ENCODE results near the gene TEX2.
"Not testable (repeated sequence)": the region's sequence is repeated elsewhere in the genome, so short reads cannot be mapped to it uniquely, and the experiment has no call there.

TEX2 gene

GRCh38 chr17:64208656-64209055 lies 54.4 kb downstream of the TEX2 start:
- DNase-seq: not testable (repeated sequence)

DNA sequence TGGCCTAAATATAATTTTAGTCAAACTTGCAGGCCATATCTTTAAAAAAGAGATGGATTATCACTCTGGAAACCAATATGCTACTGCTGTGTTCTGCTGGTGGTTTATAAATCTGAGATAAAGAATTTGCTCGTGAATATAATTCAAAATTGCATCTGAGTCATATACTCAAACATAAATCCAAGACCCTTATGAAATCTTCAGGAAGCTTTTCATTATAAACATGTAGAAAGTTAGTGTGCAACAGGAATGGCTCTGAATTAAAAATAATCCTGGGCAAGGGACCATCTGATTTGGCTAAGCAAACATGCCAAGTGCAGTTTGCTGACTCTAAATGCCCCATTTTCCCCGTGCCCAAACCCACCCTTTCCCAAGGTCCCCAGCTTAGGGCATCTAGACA lies 57.3 kb downstream of the TEX2 start:
- DNase-seq: no peak

DNA sequence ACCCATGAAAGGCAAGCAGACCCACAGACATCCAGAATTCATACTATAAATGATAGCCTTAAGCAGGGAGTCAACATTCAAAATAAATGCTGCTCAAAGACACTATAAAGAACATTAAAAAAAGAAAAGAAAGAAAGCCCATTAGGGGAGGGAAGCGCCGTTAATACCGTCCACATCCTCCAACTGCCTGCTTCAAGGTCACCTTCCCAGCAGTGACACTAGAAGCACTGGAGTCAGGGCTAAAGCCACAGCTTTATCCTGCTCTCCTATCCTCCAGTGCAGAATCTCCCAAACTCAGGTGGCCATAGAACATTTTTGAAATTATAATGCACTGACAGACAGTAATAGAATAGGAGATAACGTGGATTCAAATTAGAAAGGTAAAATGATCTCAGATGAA lies 59.4 kb downstream of the TEX2 start:
- DNase-seq: no peak

DNA sequence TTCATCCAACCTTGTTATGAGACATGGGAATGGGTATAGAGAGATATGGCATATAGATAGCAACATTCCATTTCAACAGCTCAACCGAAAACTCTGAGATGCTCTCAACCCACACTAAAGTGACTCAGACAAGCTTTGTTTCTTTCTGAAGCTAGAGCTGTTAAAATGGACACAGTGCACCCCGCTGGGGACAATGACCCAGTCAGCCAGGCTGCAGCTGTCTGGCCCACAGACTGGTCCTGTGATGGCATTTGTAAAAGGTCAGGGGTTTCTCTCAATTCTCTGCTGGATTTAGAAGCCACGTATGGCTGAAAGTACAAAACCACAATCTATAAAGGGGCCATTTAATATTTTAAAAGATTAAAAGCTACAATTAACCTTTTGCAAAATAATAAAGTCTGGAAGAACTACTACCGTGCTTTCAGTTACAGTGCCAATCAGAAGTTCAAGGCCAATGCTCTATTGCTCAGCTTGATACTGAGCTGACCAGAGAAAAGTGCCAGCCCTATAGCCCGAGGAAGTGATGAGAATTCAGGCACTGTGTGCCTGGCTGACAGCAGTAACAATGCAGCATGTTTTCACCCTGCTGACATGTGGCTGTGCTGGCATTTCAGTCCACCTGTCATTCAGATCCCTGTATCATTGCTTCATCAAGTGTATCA lies 60.2 kb downstream of the TEX2 start:
- no peak for DNase-seq

GRCh38 chr17:64200080-64201032 lies 62.7 kb downstream of the TEX2 start:
- no peak for DNase-seq

GRCh38 chr17:64198331-64199090 lies 64.5 kb downstream of the TEX2 start:
- no peak for DNase-seq

DNA sequence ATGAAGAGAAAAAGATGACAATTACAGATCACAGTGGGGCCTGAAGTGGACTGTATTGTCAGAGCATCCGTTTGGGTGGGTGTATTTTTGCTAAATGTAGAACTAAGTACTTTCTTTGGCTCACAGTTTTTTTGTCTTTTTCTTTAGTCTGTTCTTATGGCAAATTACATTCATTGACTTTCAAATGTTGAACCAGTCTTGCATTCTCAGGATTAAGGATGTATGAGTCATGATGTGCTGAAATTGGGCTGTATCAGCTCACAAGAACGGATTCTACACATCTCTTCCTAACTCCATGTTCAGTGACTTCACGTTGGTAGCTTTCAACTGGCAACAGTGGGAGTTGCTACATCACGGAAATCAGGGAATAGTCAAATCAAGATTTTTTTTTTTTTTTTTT lies 66.5 kb downstream of the TEX2 start:
- no peak for DNase-seq

- DNase-seq: no peak
Measured at GRCh38 chr17:64193561-64193960, 69.5 kb downstream of the TEX2 start.

- DNase-seq: no peak
Measured at GRCh38 chr17:64192589-64192988, 70.5 kb downstream of the TEX2 start.

GRCh38 chr17:64190472-64190871 lies 72.6 kb downstream of the TEX2 start:
- DNase-seq: no peak

- no peak for DNase-seq
Measured at GRCh38 chr17:64188088-64188487, 75.0 kb downstream of the TEX2 start.

DNA sequence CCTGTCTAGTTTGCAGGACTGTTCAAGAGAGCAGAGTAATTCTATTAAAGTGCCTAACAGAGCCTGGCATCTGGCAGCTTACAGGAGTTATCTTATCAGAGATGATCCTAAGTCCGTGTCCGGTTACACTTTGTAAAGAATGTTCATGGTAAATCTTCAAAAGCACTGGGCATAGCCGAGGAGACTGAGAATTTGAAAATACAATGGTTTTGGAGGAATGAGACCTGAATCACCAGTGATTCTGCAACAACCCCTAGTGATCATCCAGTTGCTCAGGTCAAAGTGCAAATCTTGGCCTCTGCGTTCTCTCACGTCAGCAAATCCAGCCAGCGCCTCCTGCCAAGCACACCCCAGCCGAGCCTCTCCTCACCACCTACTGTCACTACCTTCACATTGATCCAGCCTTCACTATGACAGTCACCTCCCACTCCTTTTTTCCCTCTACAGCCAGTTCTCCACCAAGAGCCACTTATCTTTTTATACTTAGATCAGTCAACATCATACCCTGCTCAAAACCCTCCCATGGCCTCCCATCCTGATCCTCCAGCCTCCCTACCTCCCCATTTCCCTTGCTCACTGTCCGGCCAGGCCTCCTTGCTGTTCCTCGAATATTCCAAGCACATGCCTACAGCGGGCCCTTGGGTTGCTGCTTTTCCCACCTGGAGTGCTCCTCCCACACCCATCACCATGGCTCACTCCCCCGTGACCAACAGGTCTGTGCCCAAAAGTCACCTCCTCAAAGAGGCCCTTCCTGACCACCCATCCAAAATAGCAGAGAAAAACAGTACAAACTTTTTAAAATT lies 75.8 kb downstream of the TEX2 start:
- DNase-seq: no peak

- DNase-seq: no peak
Measured at GRCh38 chr17:64186171-64187092, 76.6 kb downstream of the TEX2 start.

DNA sequence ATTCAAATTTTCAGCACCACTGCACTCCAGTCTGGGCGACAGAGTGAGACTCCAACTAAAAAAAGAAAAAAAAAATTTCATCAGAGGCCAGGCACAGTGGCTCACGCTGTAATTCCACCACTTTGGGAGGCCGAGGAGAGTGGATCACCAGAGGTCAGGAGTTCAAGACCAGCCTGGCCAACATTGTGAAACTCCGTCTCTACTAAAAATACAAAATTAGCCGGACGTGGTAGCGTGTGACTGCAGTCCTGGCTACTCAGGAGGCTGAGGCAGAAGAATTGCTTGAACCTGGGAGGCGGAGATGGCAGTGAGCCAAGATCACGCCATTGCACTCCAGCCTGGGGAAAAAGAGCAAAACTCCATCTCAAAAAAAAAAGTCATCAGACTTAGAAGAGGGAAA lies 77.5 kb downstream of the TEX2 start:
- DNase-seq: not testable (repeated sequence)

- no peak for DNase-seq
Measured at GRCh38 chr17:64185101-64185500, 78.0 kb downstream of the TEX2 start.

GRCh38 chr17:64183815-64184214 lies 79.2 kb downstream of the TEX2 start:
- DNase-seq: no peak

- DNase-seq: no peak
Measured at GRCh38 chr17:64182325-64183012, 80.6 kb downstream of the TEX2 start.

GRCh38 chr17:64180089-64181073 lies 82.7 kb downstream of the TEX2 start:
- no peak for DNase-seq

- not testable (repeated sequence) for DNase-seq
Measured at GRCh38 chr17:64179024-64179423, 84.0 kb downstream of the TEX2 start.

All from NCI-H446 (cell line).